ENCODE results near the gene ST6GALNAC3.

Gene ST6GALNAC3

GRCh38 chr1:76508871-76509270 is 434.3 kb downstream of the ST6GALNAC3 start:
- Histone ChIP-seq H3K27ac (no peak overlapping the region), H3K4me1 (ENCODE audit: control insufficient read depth in 1 of 2, insufficient read depth in 1 of 2, low read depth in 1 of 2, low read length in 1 of 2) (no peaks in the 10 kb centered on the region), H3K27me3 (no peaks in the 10 kb centered on the region), H3K9me3 (no peaks in the 10 kb centered on the region), H3K36me3 (no peaks in the 10 kb centered on the region), H3K4me3 (ENCODE audit: low read depth in 1 of 2, low read length in 1 of 2) (no peak overlapping the region)
- no peak for TF ChIP-seq CTCF (IDR thresholded peaks at IDR 0.05)

- Histone ChIP-seq H3K36me3 (no peaks in the 10 kb centered on the region), H3K27ac (no peak overlapping the region), H3K4me1 (ENCODE audit: control insufficient read depth in 1 of 2, insufficient read depth in 1 of 2, low read depth in 1 of 2, low read length in 1 of 2) (no peaks in the 10 kb centered on the region), H3K27me3 (no peaks in the 10 kb centered on the region), H3K9me3 (no peaks in the 10 kb centered on the region), H3K4me3 (ENCODE audit: low read depth in 1 of 2, low read length in 1 of 2) (no peak overlapping the region)
- TF ChIP-seq CTCF (IDR thresholded peaks at IDR 0.05): no peak
These were observed 436.4 kb downstream of the ST6GALNAC3 start for GRCh38 chr1:76510672-76511557.

GRCh38 chr1:76511558-76512179 is 437.1 kb downstream of the ST6GALNAC3 start:
- Histone ChIP-seq H3K36me3 (no peaks in the 10 kb centered on the region), H3K27me3 (no peaks in the 10 kb centered on the region), H3K4me1 (ENCODE audit: control insufficient read depth in 1 of 2, insufficient read depth in 1 of 2, low read depth in 1 of 2, low read length in 1 of 2) (no peaks in the 10 kb centered on the region), H3K4me3 (ENCODE audit: low read depth in 1 of 2, low read length in 1 of 2) (no peak overlapping the region), H3K27ac (no peak overlapping the region), H3K9me3 (no peaks in the 10 kb centered on the region)
- TF ChIP-seq CTCF (IDR thresholded peaks at IDR 0.05): no peak

- Histone ChIP-seq H3K9me3 (no peaks in the 10 kb centered on the region), H3K27ac (no peak overlapping the region), H3K4me3 (ENCODE audit: low read depth in 1 of 2, low read length in 1 of 2) (no peak overlapping the region), H3K4me1 (ENCODE audit: control insufficient read depth in 1 of 2, insufficient read depth in 1 of 2, low read depth in 1 of 2, low read length in 1 of 2) (no peaks in the 10 kb centered on the region), H3K27me3 (no peaks in the 10 kb centered on the region), H3K36me3 (no peaks in the 10 kb centered on the region)
- no peak for TF ChIP-seq CTCF (IDR thresholded peaks at IDR 0.05)
These were observed 456.4 kb downstream of the ST6GALNAC3 start for GRCh38 chr1:76530953-76531352.

- Histone ChIP-seq H3K4me1 (ENCODE audit: control insufficient read depth in 1 of 2, insufficient read depth in 1 of 2, low read depth in 1 of 2, low read length in 1 of 2) (no peaks in the 10 kb centered on the region), H3K27ac (no peak overlapping the region), H3K27me3 (no peaks in the 10 kb centered on the region), H3K9me3 (no peaks in the 10 kb centered on the region), H3K4me3 (ENCODE audit: low read depth in 1 of 2, low read length in 1 of 2) (no peak overlapping the region), H3K36me3 (no peaks in the 10 kb centered on the region)
- TF ChIP-seq CTCF (IDR thresholded peaks at IDR 0.05): no peak
These were observed 467.1 kb downstream of the ST6GALNAC3 start for GRCh38 chr1:76541618-76542017.
